HG03457 (cell line): ENCODE results near the gene CYFIP1.

Experiments used
- ATAC-seq: cut with Tn5 transposase; IDR thresholded peaks from one replicate; pipeline ENCODE4 v1.9.1; 2021; ENCODE audit warnings: moderate number of reproducible peaks; ENCODE audit not compliant: unreplicated experiment

The CYFIP1 gene

DNA sequence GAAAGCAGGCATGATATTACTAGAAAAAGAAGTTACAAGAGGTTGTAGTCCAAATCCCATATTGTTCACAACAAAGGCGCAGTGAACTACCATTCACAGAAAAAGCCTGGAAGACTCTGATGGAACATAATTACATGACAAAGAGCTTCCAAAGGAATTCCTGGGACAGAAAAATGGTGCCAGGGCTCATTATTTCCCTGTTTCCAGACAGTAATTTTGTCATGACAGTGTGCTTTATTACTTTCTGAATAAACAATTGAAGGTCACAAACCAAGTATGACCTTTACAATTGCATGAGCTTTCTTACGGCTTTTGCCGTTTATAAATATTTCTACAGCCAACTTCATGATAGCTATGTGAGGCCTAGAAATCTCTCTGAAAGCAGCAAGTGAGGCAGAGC is 61.0 kb downstream of the CYFIP1 start:
- no peak for ATAC-seq

DNA sequence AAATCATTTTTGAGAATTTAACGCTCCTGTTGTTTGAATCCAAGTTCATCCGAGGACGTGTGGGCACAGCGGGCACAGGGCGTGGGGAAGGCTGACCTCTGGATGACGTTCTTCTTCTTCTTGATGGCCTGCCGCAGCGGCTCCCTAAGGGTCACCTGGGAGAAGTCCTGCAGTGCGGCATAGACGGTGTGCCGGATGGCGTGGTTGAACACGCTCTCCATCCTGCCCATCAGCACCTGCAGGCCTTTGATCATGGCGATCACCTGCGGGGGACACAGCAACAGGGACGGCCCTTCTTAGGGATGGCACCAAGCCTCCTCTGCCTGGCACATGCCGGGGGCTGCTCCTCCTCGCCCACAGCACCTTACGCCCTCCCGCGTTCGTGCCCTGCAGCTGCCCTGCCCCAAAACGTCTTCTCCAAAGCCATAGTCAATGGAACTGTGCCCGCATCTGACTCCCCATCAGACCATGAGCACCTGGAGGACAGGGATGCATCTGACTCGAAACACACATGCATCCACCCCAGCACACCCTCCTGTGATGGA is 61.5 kb downstream of the CYFIP1 start:
- no peak for ATAC-seq

DNA sequence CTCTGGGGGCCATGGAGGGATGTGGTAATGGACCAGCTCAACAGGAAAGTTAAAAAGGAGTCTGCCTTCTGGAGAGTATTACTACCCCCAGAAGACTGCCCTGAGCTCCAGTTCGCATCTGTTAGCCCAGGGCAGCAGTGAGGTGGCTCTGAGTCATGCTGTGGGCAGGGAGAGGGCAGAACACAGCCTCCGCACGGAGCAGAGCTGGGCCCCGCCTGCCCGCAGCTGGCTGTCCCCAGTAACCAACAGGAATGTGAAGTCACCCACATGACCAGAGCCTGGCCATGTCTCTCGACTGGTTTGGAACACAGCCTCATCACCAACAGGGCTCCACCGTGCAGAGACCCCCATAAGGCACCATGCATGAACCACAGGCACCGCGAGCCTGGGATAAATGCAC is 62.1 kb downstream of the CYFIP1 start:
- ATAC-seq, result no peak

DNA sequence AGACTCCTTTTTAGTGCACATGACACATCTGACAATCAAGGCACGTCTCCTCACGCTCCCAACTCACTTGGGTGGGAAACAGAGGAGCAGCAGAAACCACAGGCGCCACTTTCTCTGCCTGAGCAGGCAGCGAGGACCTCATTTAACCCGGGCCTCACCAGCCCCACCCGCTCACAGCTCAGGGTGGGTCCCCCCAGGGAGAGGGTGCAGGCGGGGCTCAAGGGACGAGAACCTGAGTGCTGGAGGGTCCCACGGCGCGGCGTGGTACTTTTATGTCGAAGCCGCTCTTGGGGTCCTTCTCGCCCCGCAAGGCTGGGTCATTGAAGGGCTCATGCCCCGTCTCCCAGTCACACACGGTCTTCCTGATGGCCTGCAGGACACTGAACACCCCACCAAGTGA is 62.6 kb downstream of the CYFIP1 start:
- no peak for ATAC-seq

DNA sequence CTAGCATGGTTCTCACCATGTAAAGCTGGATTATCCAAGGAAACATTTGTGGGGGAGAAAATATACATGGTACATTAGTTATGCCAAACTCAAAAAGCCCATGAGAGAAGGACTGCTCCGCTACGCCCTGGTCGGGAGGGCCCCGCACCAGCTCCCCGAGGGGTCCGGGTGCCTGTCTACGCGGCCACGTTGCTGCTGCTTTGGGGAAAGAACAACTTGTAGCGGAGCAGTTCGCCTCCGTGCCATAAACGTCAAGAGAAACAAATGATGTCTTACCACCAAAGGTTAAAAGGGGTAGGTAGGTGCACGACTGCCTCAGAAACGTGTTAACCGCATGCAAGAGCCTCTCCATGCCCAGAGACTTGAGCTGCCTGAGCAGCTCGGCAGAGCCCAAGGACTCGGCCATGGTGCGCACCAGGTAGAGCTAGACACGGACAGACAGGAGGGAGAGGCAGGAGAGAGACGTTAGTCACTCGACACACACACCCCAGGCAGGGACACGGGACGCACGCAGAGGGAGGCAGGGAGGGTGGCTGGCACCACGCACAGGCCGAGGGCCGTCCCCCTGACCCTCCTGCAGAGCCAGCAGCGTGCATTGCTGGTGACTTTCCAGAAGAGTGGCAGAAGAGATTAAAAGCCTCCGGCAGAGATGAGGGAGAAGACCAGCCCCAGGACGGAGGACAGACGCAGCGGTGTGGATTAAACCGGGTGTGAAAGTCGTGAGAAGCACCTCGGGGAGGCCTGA is 63.4 kb downstream of the CYFIP1 start:
- no peak for ATAC-seq

DNA sequence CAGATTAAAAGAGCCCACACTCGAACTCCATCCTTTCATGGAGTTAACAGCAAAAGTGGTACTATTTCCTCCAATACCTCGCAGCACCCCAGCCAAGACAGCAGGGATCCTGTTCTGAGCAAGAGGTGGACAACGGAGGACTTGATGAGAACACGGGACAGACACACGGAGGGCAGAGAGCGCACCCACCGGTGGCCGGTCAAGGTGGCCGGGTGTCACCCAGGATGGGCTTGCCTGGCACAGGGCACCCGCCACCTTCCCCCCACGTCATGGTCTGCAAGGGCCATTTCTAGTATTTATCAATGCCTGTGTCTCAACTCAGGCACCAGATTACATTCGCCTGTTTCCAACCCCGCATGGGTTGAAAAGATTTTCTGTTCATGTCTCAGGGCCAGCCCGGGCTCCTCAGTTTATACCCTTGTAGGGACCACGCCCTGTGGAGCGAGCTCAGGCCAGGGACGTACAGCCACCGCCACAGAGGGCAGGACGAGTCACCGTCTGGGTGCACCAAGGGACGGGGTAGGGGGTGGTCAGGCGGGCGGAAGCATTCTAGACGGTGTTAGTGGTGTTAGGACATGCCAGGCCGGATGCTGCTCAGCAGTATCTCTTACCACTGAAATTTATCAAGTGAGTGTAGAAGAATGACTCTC is 64.2 kb downstream of the CYFIP1 start:
- ATAC-seq, result no peak

DNA sequence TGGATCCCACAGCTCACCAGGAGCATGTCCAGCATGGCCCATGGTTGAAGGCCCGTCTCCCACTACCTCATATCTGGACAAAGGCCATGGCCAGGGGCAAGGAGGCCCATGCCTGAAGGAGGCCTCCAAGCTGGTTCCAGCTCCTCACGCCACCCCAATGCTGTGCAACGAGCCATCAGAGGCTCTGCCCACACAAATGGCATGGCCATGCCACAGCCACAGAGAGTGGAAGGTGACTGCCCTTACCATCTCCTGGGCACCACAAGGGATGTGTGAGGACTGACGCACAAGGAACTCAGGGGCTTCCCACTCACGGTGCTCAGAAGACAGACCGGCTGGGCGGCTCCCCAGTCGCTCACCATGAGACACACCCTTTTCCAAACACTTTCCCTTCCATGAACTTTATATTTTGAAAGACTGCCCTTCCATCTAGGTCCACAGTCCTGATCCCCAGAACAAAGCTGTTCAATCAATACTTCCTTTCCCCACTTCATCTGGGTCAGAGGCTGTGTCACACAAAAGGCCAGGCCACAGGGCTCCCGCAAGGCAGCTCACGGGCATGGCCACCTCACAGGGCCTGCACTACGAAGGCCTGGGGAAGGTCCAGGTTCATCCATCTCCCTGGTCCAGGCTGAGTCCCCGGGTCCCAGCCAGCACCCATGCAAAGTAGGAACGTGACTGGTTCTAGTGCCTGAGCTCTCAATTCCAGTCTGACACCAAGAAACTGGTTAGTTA is 66.4 kb downstream of the CYFIP1 start:
- no peak for ATAC-seq

DNA sequence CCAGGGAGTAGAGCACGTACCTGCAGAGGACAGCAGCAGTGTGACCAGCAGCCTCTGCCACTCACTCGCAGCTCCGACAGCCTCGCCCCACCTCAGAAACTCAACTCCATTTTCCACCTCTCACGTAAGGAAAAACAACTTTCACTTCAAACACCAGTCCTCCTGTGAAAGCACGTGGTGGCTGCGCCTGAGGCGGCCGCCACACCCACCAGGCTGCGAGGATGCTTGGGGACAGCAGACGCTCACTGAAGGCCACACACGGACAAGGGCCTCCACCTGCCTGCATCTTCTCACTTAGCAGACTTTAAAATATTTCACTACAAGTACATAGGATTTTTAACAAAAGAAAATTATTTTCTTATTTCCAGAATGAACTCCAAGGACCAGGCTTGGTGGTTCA is 67.9 kb downstream of the CYFIP1 start:
- ATAC-seq, result no peak

DNA sequence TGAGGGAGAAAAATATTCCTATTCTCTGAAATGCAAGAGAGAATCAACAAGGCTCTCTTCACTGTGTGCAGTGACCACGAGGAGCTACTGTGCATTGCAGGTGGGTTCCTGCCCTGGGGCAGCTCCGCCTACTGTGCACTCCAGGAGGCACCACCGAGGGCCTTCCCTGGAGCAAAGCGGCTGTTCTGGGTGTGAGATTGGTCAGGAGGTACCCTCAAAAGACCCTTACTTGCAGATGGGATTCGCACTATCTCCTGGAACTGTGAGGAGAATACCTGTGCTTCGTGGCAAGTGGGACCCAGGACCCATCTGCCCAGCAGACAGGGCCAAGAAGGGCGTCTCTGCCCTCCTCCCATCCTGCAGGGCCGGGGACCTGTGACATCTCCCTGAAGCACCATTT is 68.9 kb downstream of the CYFIP1 start:
- ATAC-seq, result no peak

DNA sequence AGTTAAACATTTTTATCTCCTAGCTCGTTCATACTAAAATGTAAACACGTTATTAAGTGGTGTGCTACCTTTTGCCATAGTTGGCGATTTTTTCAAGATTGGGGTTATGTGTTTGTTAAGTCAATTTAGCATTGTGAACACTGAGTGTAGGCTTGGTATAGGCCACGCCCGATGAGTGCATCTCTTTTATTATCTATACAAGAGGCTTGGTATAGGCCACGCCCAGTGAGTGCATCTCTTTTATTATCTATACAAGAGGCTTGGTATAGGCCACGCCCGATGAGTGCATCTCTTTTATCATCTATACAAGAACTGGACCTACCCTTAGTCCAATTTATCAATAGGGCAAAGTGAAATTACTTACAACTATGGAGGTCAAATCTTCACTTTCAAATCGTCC is 71.3 kb downstream of the CYFIP1 start:
- no peak for ATAC-seq

DNA sequence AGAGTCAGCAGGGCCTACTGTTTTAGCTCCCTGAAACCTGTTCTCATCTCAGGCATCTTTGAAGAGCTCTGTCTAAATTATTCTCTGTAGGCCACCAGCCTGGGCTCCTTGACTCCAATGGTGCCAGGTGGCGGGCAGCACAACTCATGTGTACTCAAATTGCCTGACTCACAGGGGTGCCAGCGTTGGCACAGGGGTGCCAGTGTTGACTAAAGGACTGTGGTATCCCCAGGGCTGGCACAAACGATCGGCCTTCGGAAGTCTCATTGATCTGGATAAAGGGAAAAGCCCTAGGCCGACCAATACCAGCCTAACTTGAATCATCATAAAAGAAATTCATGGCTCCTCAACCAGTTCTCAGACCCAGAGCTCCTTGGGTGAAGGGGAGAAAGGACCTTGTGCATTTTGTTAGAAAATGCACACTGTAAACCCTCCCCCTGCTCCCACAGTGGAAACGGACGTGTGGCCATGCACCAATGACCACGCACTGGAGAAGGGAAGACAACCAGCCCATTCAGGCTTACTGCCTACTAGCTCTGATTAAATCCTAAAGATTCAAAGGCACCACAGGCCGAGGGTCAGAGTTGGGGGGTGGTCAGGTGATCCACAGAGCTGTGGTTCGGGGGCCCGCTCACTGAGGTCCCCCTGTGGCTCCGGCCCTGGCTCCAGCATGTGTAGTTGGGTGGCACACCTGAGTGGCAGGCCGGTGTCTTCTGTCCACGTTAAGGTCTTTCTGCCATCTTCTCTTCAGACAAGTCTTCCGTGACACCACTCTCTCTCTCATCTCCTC is 72.8 kb downstream of the CYFIP1 start:
- no peak for ATAC-seq

DNA sequence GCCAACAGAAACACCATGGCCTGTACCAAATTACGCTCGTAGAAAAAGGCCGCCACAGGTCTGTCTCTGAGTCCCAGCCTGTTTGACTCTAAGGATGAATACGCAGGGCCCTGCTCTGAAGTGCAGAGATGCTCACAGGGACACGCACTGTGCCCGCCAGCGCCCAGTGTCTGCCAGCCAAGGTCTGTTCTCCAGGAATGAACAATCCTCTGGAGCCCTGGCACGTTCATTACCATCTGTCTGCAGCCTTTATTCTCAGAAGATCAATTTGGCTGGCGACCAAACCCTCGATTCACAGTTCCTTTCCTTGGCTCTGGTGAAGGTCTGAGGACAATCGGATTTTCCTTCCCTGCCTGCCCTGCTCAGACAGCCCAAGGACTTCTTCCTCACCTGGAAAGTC is 75.4 kb downstream of the CYFIP1 start:
- ATAC-seq, result no peak

DNA sequence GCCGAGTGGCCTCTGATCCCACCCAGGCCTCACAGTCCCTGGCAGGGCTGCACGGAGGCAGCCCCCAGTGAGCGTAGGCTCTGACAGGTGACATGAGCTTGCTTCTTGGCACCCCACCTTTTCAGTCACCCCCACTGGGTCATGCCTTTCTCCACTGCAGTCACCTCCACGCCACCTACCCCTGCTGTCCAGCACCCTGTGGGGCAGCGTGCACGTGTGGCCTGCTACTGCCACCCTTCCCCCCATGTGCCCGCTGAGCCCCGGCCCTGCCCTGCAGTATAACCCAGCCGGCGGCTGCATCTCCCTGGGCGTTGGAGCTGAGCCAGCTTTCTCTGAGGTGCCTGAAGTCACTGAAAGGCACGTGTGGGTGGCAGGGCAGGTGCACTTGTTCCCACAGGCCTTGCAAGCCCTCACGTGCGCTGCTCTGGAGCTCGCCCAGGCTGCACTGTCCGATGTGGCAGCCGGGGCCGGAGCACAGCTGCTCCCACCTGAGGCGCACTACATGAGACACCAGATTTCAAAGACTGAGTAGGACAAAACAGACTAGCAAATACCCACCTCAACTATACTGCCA is 76.1 kb downstream of the CYFIP1 start:
- ATAC-seq, result no peak

DNA sequence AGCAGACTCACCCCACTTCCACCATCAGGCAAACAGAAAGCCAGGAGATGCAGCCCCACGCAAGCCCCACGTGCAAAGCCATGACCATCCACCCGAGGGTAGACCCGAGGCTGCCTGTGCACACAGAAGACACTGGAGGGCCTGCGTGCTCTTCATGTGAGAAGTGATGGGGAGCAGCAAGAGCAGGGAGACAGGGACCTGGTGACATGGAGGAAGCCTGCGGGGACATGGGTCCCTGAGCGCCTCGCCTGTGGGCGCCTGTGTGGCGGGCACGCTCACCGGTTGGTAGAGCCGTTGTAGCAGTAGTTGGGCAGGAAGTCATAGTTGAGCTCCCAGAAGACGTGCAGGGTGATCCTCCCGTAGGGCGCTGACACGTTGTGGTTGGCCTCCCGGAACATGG is 76.7 kb downstream of the CYFIP1 start:
- no peak for ATAC-seq

DNA sequence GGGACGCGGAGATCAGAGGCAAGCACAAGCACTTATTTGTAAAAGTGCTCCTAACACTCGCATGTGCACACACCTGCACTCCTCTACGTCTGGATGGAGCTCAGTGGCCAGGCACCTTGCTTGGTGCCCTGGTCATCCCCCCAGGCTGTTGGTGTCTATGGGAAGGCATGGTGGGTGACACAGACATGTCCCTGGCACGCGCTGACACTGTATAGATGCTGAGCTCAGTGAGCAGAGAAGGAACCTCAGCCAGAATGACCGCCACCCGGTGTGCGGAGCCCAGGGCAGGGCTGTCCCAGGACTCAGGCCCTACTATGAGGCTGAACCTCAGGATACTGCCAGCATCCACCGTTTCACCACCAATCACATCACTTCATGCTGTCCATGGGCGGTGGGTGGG is 77.2 kb downstream of the CYFIP1 start:
- ATAC-seq, result no peak

DNA sequence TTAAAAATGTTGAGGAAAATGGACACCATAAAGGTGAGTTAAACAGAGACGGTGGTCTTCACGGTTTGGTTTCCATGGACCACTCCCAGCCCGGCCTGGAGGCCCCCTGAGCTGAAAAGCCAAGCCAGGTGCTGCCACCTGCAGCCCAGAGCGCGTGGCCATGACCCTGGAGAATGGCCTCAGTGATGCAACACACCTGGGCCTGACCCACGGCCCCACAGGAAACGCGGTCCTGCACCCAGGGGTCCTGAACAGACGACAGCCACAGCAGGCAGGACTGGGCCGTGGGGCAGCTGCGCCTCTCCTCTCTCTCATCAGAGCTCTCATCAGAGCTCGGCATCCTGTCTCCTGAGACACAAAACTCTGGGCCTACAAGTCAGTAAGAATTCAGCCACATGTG is 77.6 kb downstream of the CYFIP1 start:
- ATAC-seq, result no peak

DNA sequence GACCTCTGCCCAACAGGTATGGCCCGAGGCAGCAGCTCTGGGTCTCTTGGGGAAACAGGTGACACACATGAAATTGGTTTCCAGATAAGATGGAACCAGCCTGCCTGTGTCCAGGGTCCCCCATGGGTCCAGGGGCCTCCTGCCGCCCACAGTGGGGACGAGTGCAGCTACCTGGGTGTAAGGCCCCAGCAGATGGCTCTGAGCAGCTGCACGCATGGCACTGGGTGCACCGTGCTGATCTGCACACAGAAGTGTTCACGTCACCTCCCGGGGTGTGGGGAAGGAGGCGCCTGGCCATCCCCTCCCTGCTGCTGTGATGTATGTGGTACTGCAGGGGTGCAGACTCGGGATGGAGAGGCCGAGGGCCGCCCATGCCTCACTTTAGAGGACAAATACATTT is 78.1 kb downstream of the CYFIP1 start:
- ATAC-seq, result no peak

DNA sequence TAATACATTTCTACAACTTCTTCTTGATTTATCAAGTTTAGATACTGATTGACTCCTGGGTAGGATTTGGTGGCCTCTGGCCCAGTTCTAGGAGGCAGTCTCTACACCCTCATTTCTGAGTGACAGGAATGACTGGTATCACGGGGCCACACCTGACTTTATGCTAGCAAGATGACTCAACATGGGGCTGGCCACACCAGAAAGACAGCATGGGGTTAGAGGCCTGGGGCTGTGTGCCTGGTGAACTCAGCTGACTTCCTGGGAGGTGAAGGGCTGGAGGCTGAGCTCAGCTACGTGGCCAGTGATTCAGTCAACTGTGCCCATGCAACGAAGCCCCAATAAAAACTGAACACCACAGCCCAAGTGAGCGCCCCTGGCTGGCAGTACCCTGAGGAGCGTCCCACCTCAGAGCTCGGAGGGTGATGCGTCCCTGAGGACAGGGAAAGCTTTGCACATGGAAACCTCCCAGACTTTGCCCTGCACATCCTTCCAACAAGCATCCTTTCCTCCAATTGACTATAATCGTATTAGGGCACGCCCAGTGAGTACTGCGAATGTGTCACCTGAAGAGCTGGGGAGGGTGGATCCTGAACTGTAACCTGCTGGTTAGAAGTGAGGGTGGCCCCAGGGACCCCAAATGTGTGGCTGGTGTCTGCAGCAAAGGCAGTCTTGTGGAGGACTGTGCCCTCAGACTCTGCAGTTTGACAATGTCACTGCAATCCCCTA is 84.5 kb downstream of the CYFIP1 start:
- no peak for ATAC-seq

DNA sequence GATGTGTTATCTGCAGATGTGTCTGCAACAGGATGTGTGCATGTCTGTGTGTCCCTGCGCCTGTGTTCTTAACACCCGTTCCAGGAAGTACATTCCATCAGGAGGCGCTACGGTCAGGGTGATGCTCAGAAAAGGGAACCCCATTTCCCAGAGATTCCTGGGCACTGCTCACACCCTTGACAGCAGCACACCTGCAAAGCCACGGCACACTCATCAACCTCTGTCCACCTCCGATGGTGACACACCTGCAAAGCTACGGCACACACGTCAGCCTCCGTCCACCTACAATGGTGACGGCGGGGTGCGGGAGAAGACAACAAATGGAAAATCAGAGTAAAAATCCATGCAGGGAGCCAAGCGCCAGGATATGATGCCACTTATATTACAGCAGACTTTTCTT is 86.3 kb downstream of the CYFIP1 start:
- ATAC-seq, result no peak

DNA sequence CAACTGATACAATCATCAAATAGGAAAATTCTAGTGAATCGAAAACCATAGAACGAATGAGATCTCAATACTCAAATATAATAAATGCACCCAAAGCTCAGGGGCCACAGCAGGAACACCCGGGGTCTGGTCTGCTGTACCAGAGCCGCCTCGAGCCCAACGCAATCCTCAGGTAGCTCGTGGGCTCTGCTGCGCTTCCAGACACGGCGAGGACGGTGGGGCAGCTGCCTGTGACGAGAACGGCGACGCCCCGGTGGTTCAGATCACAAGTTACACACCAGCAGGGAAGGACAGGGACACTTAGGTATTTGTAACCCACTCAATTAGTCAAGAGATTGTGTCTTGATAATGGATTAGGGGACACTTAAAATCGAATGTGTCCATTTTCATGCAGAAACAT is 87.1 kb downstream of the CYFIP1 start:
- ATAC-seq, result no peak
